NT2/D1 (cell line): Measurements from ENCODE around the gene EML6.

Source experiments
- DNase-seq: peaks from one replicate; pipeline ENCODE4 v3.0.0-alpha.2; 2011; ENCODE audit warnings: low read depth, low spot score
- H3K27me3 ChIP-seq: 2 replicates; pipeline ENCODE4 v1.6.0; 2011; ENCODE audit warnings: mild to moderate bottlenecking; ENCODE audit not compliant: insufficient read length, insufficient read depth
- H3K36me3 ChIP-seq: 2 replicates; pipeline ENCODE4 v1.6.1; 2011; ENCODE audit warnings: mild to moderate bottlenecking, low read length, mixed read lengths; ENCODE audit not compliant: insufficient read depth, insufficient read length
- H3K4me1 ChIP-seq: 2 replicates; pipeline ENCODE4 v1.5.1; 2011; ENCODE audit not compliant: insufficient read depth, insufficient read length
- H3K4me3 ChIP-seq: 2 replicates; pipeline ENCODE4 v1.5.1; 2011; ENCODE audit warnings: low read depth; ENCODE audit not compliant: insufficient read length
- H3K9ac ChIP-seq: 2 replicates; pipeline ENCODE4 v1.6.0; 2011; ENCODE audit warnings: low read depth; ENCODE audit not compliant: insufficient read length
- H3K9me3 ChIP-seq: 2 replicates; pipeline ENCODE4 v1.5.1; 2011; ENCODE audit warnings: mild to moderate bottlenecking, low read length; ENCODE audit not compliant: insufficient read depth
- SUZ12 ChIP-seq: IDR thresholded peaks from 2 replicates; pipeline ENCODE4 v1.6.1; 2011; ENCODE audit not compliant: insufficient read length, insufficient read depth; ENCODE audit errors: extremely low read depth
- YY1 ChIP-seq: IDR thresholded peaks from 2 replicates; pipeline ENCODE4 v1.6.1; 2011; ENCODE audit not compliant: insufficient read length, insufficient read depth
- ZNF274 ChIP-seq: IDR thresholded peaks from 2 replicates; pipeline ENCODE4 v1.6.1; 2011; ENCODE audit warnings: mild to moderate bottlenecking, low read depth, low read length

Gene EML6

GRCh38 chr2:55009277-55010060, 286.0 kb downstream of the EML6 start:
- peaks cover 5% of the 10 kb centered on the region for H3K36me3 ChIP-seq
- no peak overlapping the region for H3K9ac ChIP-seq
- no peaks in the 10 kb centered on the region for H3K9me3 ChIP-seq
- DNase-seq = no peak
- H3K27me3 ChIP-seq = no peaks in the 10 kb centered on the region
- H3K4me3 ChIP-seq = no peak overlapping the region
- no peaks in the 10 kb centered on the region for H3K4me1 ChIP-seq
- TF ChIP-seq YY1 = no peak
- TF ChIP-seq SUZ12 = no peak
- no peak for TF ChIP-seq ZNF274

DNA sequence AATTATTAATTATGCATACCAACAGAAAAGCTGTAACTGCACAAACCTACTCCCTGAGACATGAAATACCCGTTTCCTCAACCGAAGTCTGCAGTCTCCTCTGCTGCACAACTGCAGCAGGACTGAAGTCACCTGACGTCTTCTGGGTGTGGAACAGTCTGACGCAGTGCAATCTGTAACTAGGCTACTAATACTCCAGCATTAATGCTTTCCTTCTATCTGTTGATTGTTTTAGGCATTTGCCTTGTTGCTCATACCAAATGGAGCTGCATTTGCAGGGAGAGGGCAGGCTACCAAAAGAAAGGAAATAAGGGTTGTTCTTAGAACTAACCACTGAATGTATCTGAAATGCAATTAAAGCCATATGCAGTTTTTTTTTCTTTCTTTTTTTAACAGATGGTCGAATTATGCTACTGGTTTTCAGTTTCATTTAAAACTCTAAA, 286.7 kb downstream of the EML6 start:
- Histone ChIP-seq H3K27me3 (no peaks in the 10 kb centered on the region), H3K9me3 (no peaks in the 10 kb centered on the region), H3K9ac (no peak overlapping the region), H3K4me1 (no peaks in the 10 kb centered on the region), H3K4me3 (no peak overlapping the region), H3K36me3 (peaks cover 5% of the 10 kb centered on the region)
- TF ChIP-seq ZNF274 = no peak
- no peak for TF ChIP-seq SUZ12
- no peak for DNase-seq

DNA sequence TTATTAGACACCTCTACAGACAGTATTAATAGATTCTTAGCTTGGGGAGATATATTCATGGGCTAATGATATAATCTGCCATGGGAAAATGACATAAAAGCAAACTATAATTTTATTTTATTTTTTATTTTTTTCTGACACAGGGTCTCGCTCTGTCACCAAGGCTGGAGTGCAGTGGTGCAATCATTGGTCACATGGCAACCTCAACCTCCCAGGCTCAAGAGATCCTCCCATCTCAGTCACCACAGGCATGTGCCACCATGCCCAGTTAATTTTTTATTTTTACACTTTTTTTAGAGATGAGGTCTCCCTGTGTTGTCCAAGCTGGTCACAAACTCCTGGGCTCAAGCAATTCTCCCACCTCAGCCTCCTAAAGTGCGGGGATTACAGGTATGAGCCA, 287.5 kb downstream of the EML6 start:
- DNase-seq = no peak
- no peak for TF ChIP-seq SUZ12
- TF ChIP-seq ZNF274 = no peak
- no peak for TF ChIP-seq YY1
- Histone ChIP-seq H3K27me3 (no peaks in the 10 kb centered on the region), H3K9ac (no peak overlapping the region), H3K4me3 (no peak overlapping the region), H3K9me3 (peaks cover 4% of the 10 kb centered on the region; the same call in 1 of the 2 replicates), H3K36me3 (peaks cover 5% of the 10 kb centered on the region), H3K4me1 (no peaks in the 10 kb centered on the region)

- H3K27me3 ChIP-seq = no peaks in the 10 kb centered on the region
- no peak overlapping the region for H3K9ac ChIP-seq
- no peaks in the 10 kb centered on the region for H3K4me1 ChIP-seq
- no peak for TF ChIP-seq YY1
- no peak for TF ChIP-seq SUZ12
- TF ChIP-seq ZNF274 = no peak
- peaks cover 5% of the 10 kb centered on the region for H3K36me3 ChIP-seq
- peaks cover 9% of the 10 kb centered on the region for H3K9me3 ChIP-seq
- no peak overlapping the region for H3K4me3 ChIP-seq
- DNase-seq = no peak
These were observed 288.6 kb downstream of the EML6 start for GRCh38 chr2:55011831-55012671.

DNA sequence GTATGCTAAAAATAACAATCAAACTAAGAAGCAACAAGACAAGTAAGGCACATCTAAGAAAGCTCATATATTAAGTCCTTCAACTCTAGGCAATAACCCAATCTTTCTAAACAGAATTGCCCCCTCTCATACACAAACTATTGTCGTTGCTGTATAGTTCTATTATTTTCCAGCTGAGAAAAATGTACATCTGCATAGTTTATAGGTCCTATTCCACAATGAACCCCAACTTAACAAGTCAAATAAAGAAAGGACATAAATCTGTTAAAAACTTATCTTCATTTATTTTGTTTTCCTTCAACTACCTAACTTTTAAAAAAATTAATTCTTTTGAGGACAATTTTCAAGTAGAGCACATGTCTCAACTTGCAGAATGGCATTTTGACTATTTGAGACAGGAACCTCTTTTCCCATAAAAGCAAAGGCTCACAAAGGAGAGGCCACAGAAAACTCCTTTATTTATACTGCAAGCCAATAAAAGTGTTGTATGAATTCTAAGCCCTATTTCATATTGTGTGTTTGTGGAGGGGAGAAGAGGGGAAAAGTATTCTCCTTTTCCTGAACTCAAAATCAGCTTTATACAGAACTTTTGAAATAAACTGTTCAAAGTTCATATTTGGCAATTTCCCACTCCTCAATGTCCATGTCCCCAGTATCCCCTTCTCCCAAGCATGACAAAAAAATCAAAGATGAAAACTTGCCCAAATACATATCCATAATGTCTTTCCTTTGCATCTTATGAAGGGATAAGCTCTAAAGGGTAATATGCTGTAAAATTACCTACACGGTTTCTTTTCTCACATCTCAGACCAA, 289.4 kb downstream of the EML6 start:
- Histone ChIP-seq H3K36me3 (peaks cover 9% of the 10 kb centered on the region), H3K27me3 (no peaks in the 10 kb centered on the region), H3K9me3 (peaks cover 15% of the 10 kb centered on the region), H3K4me1 (no peaks in the 10 kb centered on the region), H3K9ac (no peak overlapping the region), H3K4me3 (no peak overlapping the region)
- no peak for DNase-seq
- TF ChIP-seq YY1 (no peak), ZNF274 (no peak), SUZ12 (no peak)

DNA sequence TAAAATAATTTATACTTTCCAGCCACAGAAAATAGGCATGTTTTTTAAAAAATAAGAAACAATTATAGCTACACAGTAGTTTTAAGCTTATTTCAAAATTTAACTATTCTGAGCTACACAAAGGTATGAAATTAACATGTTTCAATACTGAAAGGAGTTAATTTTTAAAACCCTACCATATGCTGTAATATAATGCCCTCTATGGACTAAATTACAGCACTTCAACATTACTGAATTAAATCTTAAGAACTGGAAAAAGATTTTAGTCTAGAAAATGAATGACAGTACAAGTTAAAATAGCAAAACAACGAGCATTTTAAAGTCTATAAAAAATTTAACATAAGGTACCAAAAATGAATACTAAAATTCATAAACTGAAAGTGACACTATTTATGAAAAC, 290.5 kb downstream of the EML6 start:
- H3K36me3 ChIP-seq = peaks cover 14% of the 10 kb centered on the region
- H3K9ac ChIP-seq = no peak overlapping the region
- peaks cover 15% of the 10 kb centered on the region for H3K9me3 ChIP-seq
- TF ChIP-seq ZNF274 = no peak
- no peak for TF ChIP-seq YY1
- TF ChIP-seq SUZ12 = no peak
- no peaks in the 10 kb centered on the region for H3K27me3 ChIP-seq
- DNase-seq = no peak
- H3K4me1 ChIP-seq = no peaks in the 10 kb centered on the region
- no peak overlapping the region for H3K4me3 ChIP-seq
